GM21423 (cell line): ENCODE results near the gene OR8B12.
"Not testable (repeated sequence)": the region's sequence is repeated elsewhere in the genome, so short reads cannot be mapped to it uniquely, and the experiment has no call there.

Source experiments
- ATAC-seq: cut with Tn5 transposase; IDR thresholded peaks from one replicate; pipeline ENCODE4 v1.9.1; 2021; ENCODE audit warnings: mild to moderate bottlenecking, moderate library complexity; ENCODE audit not compliant: unreplicated experiment

Gene OR8B12

GRCh38 chr11:124533626-124534025, 9.8 kb downstream of the OR8B12 start:
- no peak for ATAC-seq

DNA sequence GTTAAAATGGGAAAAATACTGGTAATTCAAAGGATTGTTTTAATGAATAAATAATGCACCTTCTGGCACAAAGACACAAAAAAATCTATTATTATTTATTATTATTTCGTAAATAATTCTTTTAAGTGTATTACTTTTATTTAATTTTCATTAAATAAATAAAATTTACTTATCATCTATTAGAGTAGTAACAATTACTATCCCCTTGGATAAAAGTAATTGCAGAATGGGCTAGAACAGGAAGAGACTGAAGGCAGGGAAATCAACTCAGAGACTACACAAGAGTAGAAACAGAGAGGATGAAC, 23.0 kb downstream of the OR8B12 start:
- ATAC-seq = no peak

DNA sequence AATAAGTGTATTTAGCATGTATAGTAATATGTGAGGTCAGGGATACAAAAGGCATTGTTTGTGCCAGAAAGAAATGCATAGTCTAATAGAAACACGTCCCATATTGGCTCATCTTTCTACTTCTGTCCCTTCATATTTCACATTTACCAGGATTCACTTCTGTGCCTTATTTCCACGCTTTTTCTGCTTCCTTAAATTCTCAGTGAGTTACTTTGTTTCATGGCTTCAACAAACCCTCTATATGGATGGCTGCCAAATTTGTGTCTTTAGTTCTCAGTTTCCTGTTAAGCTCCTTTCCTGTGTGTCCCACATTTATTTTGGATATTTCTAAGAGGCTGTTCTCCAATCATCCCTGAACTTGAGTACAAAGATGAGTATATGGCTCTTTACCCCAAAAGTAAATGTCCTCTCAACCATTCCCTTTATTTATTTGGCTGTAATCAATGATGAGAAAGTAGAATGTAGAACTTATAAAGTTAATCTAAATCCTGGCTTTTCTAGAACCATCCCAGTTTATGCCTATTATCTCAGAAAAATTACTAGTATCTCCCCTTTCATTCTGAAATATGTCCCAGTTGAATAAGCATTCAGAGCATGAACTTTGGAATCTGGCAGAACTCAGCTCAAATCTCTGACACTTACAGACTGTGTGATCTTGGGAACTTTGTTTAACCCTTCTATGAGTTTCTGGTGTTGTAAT, 23.5 kb downstream of the OR8B12 start:
- ATAC-seq = no peak

DNA sequence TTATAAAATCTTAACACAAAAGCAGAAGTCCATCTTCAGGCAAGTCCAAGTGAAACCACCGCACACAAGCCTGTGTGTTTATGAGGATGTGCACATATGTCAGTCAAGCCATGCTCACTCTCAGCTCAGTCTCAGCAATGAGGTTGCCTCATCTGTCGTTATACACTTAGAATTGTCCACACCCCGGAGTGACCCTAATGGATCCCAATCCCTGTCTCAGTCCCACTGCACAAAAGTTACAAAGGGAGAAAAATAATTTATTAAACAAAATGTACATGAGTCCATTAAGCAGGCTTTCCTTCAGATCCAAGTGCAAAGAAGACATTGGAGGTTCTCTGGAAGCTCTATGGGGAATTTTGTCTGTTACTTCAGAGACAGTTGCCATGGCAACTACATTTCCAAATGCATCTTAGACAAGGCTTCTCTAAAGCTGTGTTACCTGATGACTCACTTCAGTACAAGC, 24.4 kb downstream of the OR8B12 start:
- no peak for ATAC-seq

GRCh38 chr11:124517314-124517713, 26.1 kb downstream of the OR8B12 start:
- ATAC-seq = no peak

DNA sequence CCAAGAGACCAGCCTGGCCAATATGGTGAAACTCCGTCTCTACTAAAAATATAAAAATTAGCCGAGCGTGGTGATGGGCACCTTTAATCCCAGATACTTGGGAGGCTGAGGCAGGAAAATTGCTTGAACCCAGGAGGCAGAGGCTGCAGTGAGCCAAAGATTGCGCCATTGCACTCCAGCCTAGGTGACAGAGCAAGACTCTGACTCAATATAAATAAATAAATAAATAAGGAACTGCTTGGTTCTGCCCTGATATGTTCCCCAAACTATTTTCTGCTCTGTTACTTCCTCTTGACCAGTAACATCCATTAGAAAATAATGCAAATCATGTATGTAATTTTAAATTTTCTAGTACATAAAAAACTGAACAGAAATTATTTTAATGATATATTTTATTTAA, 28.8 kb downstream of the OR8B12 start:
- ATAC-seq = not testable (repeated sequence)

DNA sequence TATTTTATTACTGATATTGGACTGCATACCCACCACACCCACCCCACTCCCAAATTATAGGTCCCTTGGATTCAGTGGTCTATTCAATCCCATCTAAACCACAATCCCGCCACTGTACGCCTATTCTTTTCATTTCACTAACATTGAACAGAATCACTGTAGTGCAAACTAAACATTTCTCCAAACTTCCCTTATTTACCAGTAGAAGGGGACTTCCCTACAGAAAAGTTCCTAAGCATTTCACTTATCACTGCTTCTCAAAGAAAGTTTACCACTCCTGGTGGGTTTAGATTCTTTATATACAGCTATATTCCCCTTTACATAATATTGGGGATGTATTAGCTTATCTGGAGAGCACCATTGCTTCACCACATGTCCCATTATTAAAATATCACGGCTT, 29.3 kb downstream of the OR8B12 start:
- no peak for ATAC-seq

- ATAC-seq = no peak
Measured at GRCh38 chr11:124511745-124512144, 31.7 kb downstream of the OR8B12 start.

DNA sequence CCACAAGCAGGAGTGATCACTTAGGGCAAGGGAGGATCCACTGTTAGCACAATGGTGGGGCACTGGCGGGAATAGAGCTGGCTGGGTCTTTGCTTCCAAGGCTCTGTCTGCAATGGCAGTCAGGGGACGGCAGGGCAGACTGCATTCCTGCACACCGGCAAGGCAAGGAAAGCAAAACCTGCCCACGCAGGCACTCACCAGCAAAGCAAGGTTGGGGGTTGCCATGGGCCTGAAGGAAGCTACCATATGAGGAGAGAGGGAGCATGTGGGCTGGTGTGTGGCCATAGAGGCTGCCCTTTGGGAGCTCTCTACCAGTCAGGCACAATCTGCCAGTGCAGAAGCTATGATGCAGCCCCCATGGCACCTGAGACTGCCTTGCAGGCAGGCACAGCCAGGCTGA, 33.2 kb downstream of the OR8B12 start:
- no peak for ATAC-seq

- no peak for ATAC-seq
Measured at GRCh38 chr11:124499711-124500110, 43.7 kb downstream of the OR8B12 start.

GRCh38 chr11:124493016-124493655, 50.3 kb downstream of the OR8B12 start:
- ATAC-seq = no peak
